CD14-positive monocyte (primary cell): ENCODE data around the gene TSC22D3. TPM values are rescaled to one million over a fixed set of nuclear protein-coding genes. Genes with fewer than 3 reads are reported as not detected.

Experiments used
- DNase-seq, 3 donors: peaks; one replicate each; pipeline ENCODE4 v3.0.0-alpha.2; 2011 to 2022
- H2AFZ ChIP-seq: 2 replicates; pipeline ENCODE4 v1.6.0; 2012; ENCODE audit warnings: mild to moderate bottlenecking, low read depth, low read length, inconsistent platforms; ENCODE audit not compliant: insufficient read depth, poor library complexity, severe bottlenecking
- H3K27ac ChIP-seq, 2 donors: 1 replicate in 1 of 2; 2 replicates in 1 of 2; pipeline ENCODE4 v1.5.1; 2012 to 2013; ENCODE audit warnings: low read length in 2 of 2, control low read depth in 1 of 2, inconsistent platforms in 1 of 2, low read depth in 1 of 2, mild to moderate bottlenecking in 1 of 2
- H3K27me3 ChIP-seq, 2 donors: one replicate each; pipeline versions ENCODE4 v1.6.0 to v1.6.1; 2011 to 2013; ENCODE audit warnings: low read length in 2 of 2; ENCODE audit not compliant: control insufficient read depth in 2 of 2, insufficient read depth in 2 of 2
- H3K36me3 ChIP-seq, 2 donors: replicated peaks in 1 of 2; 1 replicate in 1 of 2; 2 replicates in 1 of 2; pipeline versions ENCODE4 v1.5.1 to v1.6.1; 2012 to 2013; ENCODE audit warnings: low read length in 2 of 2, control low read depth in 1 of 2, inconsistent platforms in 1 of 2, mild to moderate bottlenecking in 1 of 2; ENCODE audit not compliant: insufficient read depth in 2 of 2, control insufficient read depth in 1 of 2
- H3K4me1 ChIP-seq, 2 donors: 1 replicate in 1 of 2; 2 replicates in 1 of 2; pipeline versions ENCODE4 v1.5.1 to v1.6.1; 2012 to 2013; ENCODE audit warnings: low read length in 2 of 2, control low read depth in 1 of 2, inconsistent platforms in 1 of 2, mild to moderate bottlenecking in 1 of 2, moderate library complexity in 1 of 2; ENCODE audit not compliant: insufficient read depth in 2 of 2, control insufficient read depth in 1 of 2
- H3K4me2 ChIP-seq: replicated peaks from 2 replicates; pipeline ENCODE3; 2012; ENCODE audit warnings: low read length, moderate library complexity, mild to moderate bottlenecking; ENCODE audit not compliant: poor library complexity, severe bottlenecking; ENCODE audit errors: extremely low read depth
- H3K4me3 ChIP-seq, 3 experiments: fragments of 200-600 bp in 1 of 3; sonication (generic) in 1 of 3; replicated peaks in 1 of 3; 1 replicate in 2 of 3; 2 replicates in 1 of 3; pipeline ENCODE4 v1.5.1; 2011 to 2013; ENCODE audit warnings: low read length in 3 of 3, mild to moderate bottlenecking in 3 of 3, control low read depth in 2 of 3, low read depth in 2 of 3, inconsistent platforms in 1 of 3, moderate library complexity in 1 of 3
- H3K79me2 ChIP-seq: 2 replicates; pipeline ENCODE4 v1.6.0; 2012; ENCODE audit warnings: mild to moderate bottlenecking, control low read depth, inconsistent platforms, low read length, moderate library complexity; ENCODE audit not compliant: insufficient read depth
- H3K9ac ChIP-seq: 2 replicates; pipeline ENCODE4 v1.6.0; 2017; ENCODE audit warnings: low read length, mild to moderate bottlenecking; ENCODE audit not compliant: insufficient read depth, poor library complexity, severe bottlenecking
- H3K9me3 ChIP-seq, 2 donors: replicated peaks in 1 of 2; 1 replicate in 1 of 2; 2 replicates in 1 of 2; pipeline versions ENCODE4 v1.5.1 to v1.6.1; 2012 to 2013; ENCODE audit warnings: low read length in 2 of 2, control low read depth in 1 of 2; ENCODE audit not compliant: control insufficient read depth in 1 of 2, insufficient read depth in 1 of 2
- H4K20me1 ChIP-seq: 2 replicates; pipeline ENCODE4 v1.6.0; 2012; ENCODE audit warnings: mild to moderate bottlenecking, low read length, control low read depth, moderate library complexity; ENCODE audit not compliant: insufficient read depth
- H3K27ac Mint-ChIP-seq, 7 donors: one replicate each; pipeline ENCODE4 v1.8.0; 2020; ENCODE audit warnings: mild to moderate bottlenecking in 7 of 7, mixed read lengths in 7 of 7, moderate library complexity in 6 of 7, inconsistent platforms in 2 of 7
- H3K27me3 Mint-ChIP-seq, 3 donors: one replicate each; pipeline ENCODE4 v1.8.0; 2021 to 2022; ENCODE audit warnings: low read depth in 3 of 3, mild to moderate bottlenecking in 3 of 3, mixed read lengths in 3 of 3, moderate library complexity in 3 of 3, inconsistent platforms in 1 of 3
- H3K36me3 Mint-ChIP-seq, 2 donors: one replicate each; pipeline ENCODE4 v1.8.0; 2020; ENCODE audit warnings: mixed read lengths in 2 of 2, inconsistent platforms in 1 of 2, mild to moderate bottlenecking in 1 of 2
- H3K4me1 Mint-ChIP-seq: one replicate; pipeline ENCODE4 v1.8.0; 2020; ENCODE audit warnings: mild to moderate bottlenecking, mixed read lengths
- H3K4me3 Mint-ChIP-seq, 2 donors: one replicate each; pipeline ENCODE4 v1.8.0; 2020; ENCODE audit warnings: mild to moderate bottlenecking in 2 of 2, mixed read lengths in 2 of 2, moderate library complexity in 1 of 2
- H3K9me3 Mint-ChIP-seq, 7 donors: one replicate each; pipeline ENCODE4 v1.8.0; 2020 to 2022; ENCODE audit warnings: mixed read lengths in 7 of 7, mild to moderate bottlenecking in 6 of 7, moderate library complexity in 6 of 7, inconsistent platforms in 2 of 7
- WGBS: methylation state at CpG from one replicate; pipeline ENCODE4 v1.1.5; 2013; ENCODE audit warnings: missing lambda C conversion rate; ENCODE audit not compliant: insufficient coverage; 5-methylcytosine and 5-hydroxymethylcytosine counted together
- intact Hi-C, 2 donors: fragments of 100-400 bp; cut with micrococcal nuclease; formaldehyde crosslinking; loops; one replicate each; pipeline versions ENCODE4 v1.15.0 to v1.15.1; 2023
- polyA plus RNA-seq, 3 donors: library from polyadenylated mRNA; depleted of rRNA in 1 of 3; unstranded in 2 of 3; stranded (reverse) in 1 of 3; fragments of 300-500 nt in 2 of 3; fragments of >200 nt in 1 of 3; fragmentation: Illumina TruSeq in 2 of 3; gene quantifications; 1 replicate in 2 of 3; 2 replicates in 1 of 3; pipeline ENCODE4 v1.2.3, GENCODE V29; 2012 to 2021
- TF ChIP-seq, protein P1 (sequence below): fragments of 200-600 bp; IDR thresholded peaks from one replicate; pipeline ENCODE4 v1.8.0; 2022; ENCODE audit warnings: antibody characterized with exemption, mild to moderate bottlenecking

TSC22D3 gene
- polyA plus RNA-seq, 3 donors = 171 to 1,562 (median 326) TPM

GRCh38 chrX:107710617-107711391 is 64.8 kb downstream of the TSC22D3 start:
- H3K27me3 Mint-ChIP-seq = peaks cover 0 to 18% (median 1%) of the 10 kb centered on the region in 3 donors
- Histone ChIP-seq H3K27ac (peak overlapping the region; percentile 91 to 95), H3K4me3 (peak overlapping the region in 2 of 3 experiments; percentile 8), H2AFZ (no peak overlapping the region), H3K9me3 (no peaks in the 10 kb centered on the region), H3K9ac (peak overlapping the region; percentile 72), H3K4me2 (peak overlapping the region; percentile 36), H3K79me2 (peaks cover 17% of the 10 kb centered on the region), H3K4me1 (peaks cover 57 to 58% of the 10 kb centered on the region in 2 donors), H3K27me3 (no peaks in the 10 kb centered on the region), H4K20me1 (peaks cover 26% of the 10 kb centered on the region), H3K36me3 (peaks cover 28% of the 10 kb centered on the region in 2 donors)
- TF ChIP-seq, protein P1, sequence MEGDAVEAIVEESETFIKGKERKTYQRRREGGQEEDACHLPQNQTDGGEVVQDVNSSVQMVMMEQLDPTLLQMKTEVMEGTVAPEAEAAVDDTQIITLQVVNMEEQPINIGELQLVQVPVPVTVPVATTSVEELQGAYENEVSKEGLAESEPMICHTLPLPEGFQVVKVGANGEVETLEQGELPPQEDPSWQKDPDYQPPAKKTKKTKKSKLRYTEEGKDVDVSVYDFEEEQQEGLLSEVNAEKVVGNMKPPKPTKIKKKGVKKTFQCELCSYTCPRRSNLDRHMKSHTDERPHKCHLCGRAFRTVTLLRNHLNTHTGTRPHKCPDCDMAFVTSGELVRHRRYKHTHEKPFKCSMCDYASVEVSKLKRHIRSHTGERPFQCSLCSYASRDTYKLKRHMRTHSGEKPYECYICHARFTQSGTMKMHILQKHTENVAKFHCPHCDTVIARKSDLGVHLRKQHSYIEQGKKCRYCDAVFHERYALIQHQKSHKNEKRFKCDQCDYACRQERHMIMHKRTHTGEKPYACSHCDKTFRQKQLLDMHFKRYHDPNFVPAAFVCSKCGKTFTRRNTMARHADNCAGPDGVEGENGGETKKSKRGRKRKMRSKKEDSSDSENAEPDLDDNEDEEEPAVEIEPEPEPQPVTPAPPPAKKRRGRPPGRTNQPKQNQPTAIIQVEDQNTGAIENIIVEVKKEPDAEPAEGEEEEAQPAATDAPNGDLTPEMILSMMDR = no peak
- intact Hi-C loops = no loop called here
- H3K4me3 Mint-ChIP-seq = peak overlapping the region; percentile 72 to 86
- peak; percentile 91 to 98 (median 95) for DNase-seq
- 33% methylated on average over 1 of the region's 7 CpGs for WGBS
- peaks cover under 1 to 6% (median 3%) of the 10 kb centered on the region in 7 donors for H3K9me3 Mint-ChIP-seq
- peaks cover 46% of the 10 kb centered on the region for H3K4me1 Mint-ChIP-seq
- peak overlapping the region; percentile 97 to 99 (median 99) for H3K27ac Mint-ChIP-seq
- H3K36me3 Mint-ChIP-seq = peaks cover 27 to 32% of the 10 kb centered on the region in 2 donors

DNA sequence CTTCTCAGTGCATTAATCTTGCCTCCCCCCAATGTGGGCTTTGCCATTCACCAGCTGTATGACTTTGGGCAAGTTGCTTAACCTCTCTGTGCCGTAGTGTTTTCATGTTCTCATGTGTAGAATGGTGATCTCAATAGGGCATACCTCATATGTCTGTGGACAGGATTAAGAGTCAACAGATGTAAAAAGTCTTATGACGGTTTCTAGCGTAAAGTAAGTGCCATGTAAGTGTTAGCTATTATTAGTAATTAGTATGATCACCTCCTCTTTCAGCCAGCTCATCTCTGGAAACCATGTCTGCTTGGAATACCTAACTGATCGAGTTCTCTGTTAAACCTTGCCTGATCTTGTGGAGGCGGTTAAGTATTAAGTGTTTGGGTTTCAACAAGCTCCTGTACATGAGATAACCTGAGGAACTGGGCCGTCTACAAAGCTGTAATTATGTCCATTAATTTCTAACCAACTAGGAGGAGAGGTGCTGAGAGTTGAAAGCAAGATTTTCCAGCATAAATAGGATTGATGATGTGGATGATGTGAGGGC is 66.3 kb downstream of the TSC22D3 start:
- Mint-ChIP-seq H3K4me1 (peaks cover 37% of the 10 kb centered on the region), H3K9me3 (peaks cover 0 to 3% (median 2%) of the 10 kb centered on the region in 7 donors), H3K27ac (peak overlapping the region in 5 of 7 donors; percentile 11 to 99 (median 25)), H3K27me3 (peaks cover 1 to 9% (median 2%) of the 10 kb centered on the region in 3 donors), H3K36me3 (peaks cover 15 to 18% of the 10 kb centered on the region in 2 donors), H3K4me3 (no peak overlapping the region)
- Histone ChIP-seq H3K4me1 (peaks cover 44 to 45% of the 10 kb centered on the region in 2 donors), H3K27ac (no peak overlapping the region), H3K79me2 (peaks cover 2% of the 10 kb centered on the region), H3K4me2 (no peak overlapping the region), H3K4me3 (no peak overlapping the region), H2AFZ (no peak overlapping the region), H3K36me3 (peaks cover 13% of the 10 kb centered on the region in 2 donors), H3K27me3 (no peaks in the 10 kb centered on the region), H3K9ac (no peak overlapping the region), H3K9me3 (no peaks in the 10 kb centered on the region), H4K20me1 (peaks cover 11% of the 10 kb centered on the region)
- no CpG with 5 or more reads among the region's 6 CpGs for WGBS
- no peak for DNase-seq
- TF ChIP-seq, protein P1 = no peak
- intact Hi-C loops = no loop called here
